Erythroblast (primary cell): ENCODE data around the gene NTRK1.

Source experiments
- GATA1 ChIP-seq: IDR thresholded peaks from 2 replicates; pipeline ENCODE4 v1.6.1; 2011; ENCODE audit warnings: low read depth, mild to moderate bottlenecking, control low read depth, low read length, moderate library complexity
- POLR2A ChIP-seq: IDR thresholded peaks from 2 replicates; pipeline ENCODE4 v1.6.1; 2011; ENCODE audit warnings: mild to moderate bottlenecking, low read length

GRCh38 chr1:156813298-156813697 lies 47.4 kb upstream of the NTRK1 start:
- TF ChIP-seq POLR2A = no peak
- no peak for TF ChIP-seq GATA1
